Measurements from ENCODE around the gene PPIF. TPM values are rescaled to one million over a fixed set of nuclear protein-coding genes. Genes with fewer than 3 reads are reported as not detected.

Gene PPIF
- total RNA-seq, result 12.0 TPM

DNA sequence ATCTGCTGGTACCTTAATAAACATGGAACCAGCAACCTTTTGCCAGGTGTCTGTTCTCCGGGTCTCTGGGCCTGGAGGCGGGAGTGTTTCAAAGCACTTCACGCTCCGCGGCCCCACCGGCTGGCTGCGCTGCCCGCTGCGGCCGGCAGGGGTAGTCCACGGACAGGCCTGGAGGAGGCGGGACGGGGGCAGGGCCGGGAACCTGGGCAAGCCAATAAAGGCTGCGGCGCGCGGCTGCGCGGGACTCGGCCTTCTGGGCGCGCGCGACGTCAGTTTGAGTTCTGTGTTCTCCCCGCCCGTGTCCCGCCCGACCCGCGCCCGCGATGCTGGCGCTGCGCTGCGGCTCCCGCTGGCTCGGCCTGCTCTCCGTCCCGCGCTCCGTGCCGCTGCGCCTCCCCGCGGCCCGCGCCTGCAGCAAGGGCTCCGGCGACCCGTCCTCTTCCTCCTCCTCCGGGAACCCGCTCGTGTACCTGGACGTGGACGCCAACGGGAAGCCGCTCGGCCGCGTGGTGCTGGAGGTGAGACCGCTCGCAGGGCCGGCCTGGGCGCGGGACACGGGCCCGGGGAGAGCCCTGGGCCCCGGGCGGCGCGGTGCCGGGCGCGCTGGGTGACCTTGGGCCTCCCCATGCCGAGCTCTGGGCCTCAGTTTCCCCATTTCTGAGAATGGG is at the start of gene PPIF:
PPIF (plus strand) TSS at position 244 of the 668 bp plus-strand sequence; CDS start at position 324, 80 bp downstream.

Other genes starting within 250 kb of the PPIF start
- 15.2 TPM for gene ZCCHC24, start 98.2 kb downstream of the PPIF start, total RNA-seq
- 0.23 TPM for gene EIF5AL1, start 165.1 kb downstream of the PPIF start, total RNA-seq
- not detected for gene SFTPA2, start 212.9 kb downstream of the PPIF start, total RNA-seq